Endodermal cell (in vitro differentiated cells): ENCODE data around the gene EVL. TPM values are rescaled to one million over a fixed set of nuclear protein-coding genes. Genes with fewer than 3 reads are reported as not detected.

Experiments used
- DNase-seq: peaks from one replicate; pipeline ENCODE4 v3.0.0-alpha.2; 2017
- H3K27ac ChIP-seq: 2 replicates; pipeline ENCODE4 v1.5.1; 2013; ENCODE audit warnings: mild to moderate bottlenecking, low read depth, low read length, moderate library complexity
- H3K27me3 ChIP-seq: 2 replicates; pipeline ENCODE4 v1.6.1; 2013; ENCODE audit warnings: mild to moderate bottlenecking, low read length, moderate library complexity; ENCODE audit not compliant: insufficient read depth, control insufficient read depth, poor library complexity, severe bottlenecking
- H3K36me3 ChIP-seq: 2 replicates; pipeline ENCODE4 v1.7.0; 2013; ENCODE audit warnings: mild to moderate bottlenecking, low read length, moderate library complexity; ENCODE audit not compliant: control insufficient read depth, insufficient read depth
- H3K4me1 ChIP-seq: one replicate; pipeline ENCODE4 v1.7.0; 2013; ENCODE audit warnings: low read length; ENCODE audit not compliant: control insufficient read depth, insufficient read depth
- H3K4me3 ChIP-seq: 2 replicates; pipeline ENCODE4 v1.5.1; 2013; ENCODE audit warnings: mild to moderate bottlenecking, low read length, moderate library complexity
- H3K9ac ChIP-seq: 2 replicates; pipeline ENCODE4 v1.6.1; 2013; ENCODE audit warnings: mild to moderate bottlenecking, low read length, moderate library complexity; ENCODE audit not compliant: poor library complexity, severe bottlenecking; ENCODE audit errors: extremely low read depth
- H3K9me3 ChIP-seq: 2 replicates; pipeline ENCODE4 v1.6.1; 2013; ENCODE audit warnings: mild to moderate bottlenecking, low read length, moderate library complexity; ENCODE audit not compliant: control insufficient read depth
- H3K27ac Mint-ChIP-seq: 2 replicates; pipeline ENCODE4 v1.8.0; 2020; ENCODE audit warnings: mixed read lengths
- H3K27me3 Mint-ChIP-seq: 2 replicates; pipeline ENCODE4 v1.8.0; 2021; ENCODE audit warnings: mild to moderate bottlenecking, mixed read lengths; ENCODE audit not compliant: insufficient read depth
- H3K36me3 Mint-ChIP-seq: 2 replicates; pipeline ENCODE4 v1.8.0; 2020; ENCODE audit warnings: low read depth, mixed read lengths
- H3K4me1 Mint-ChIP-seq: 2 replicates; pipeline ENCODE4 v1.8.0; 2020; ENCODE audit warnings: mixed read lengths
- H3K4me3 Mint-ChIP-seq: 2 replicates; pipeline ENCODE4 v1.8.0; 2020; ENCODE audit warnings: mild to moderate bottlenecking, moderate library complexity, mixed read lengths
- H3K9me3 Mint-ChIP-seq: 2 replicates; pipeline ENCODE4 v1.8.0; 2020; ENCODE audit warnings: mild to moderate bottlenecking, mixed read lengths
- WGBS, 2 experiments: methylation state at CpG; one replicate each; pipeline versions ENCODE4 v1.1.5 to v1.1.7; 2013; ENCODE audit warnings: missing lambda C conversion rate in 2 of 2, mixed read lengths in 1 of 2; ENCODE audit not compliant: insufficient coverage in 1 of 2, insufficient read length in 1 of 2; 5-methylcytosine and 5-hydroxymethylcytosine counted together
- total RNA-seq, 2 donors: library from RNA; stranded (reverse); fragmentation: NEBNext Ultra II Directional in 1 of 2; extraction: Animal tissue kit (Norgen Biotek cat#: 25700) in 1 of 2; gene quantifications; 2 replicates in 1 of 2; 3 replicates in 1 of 2; pipeline ENCODE4 v1.2.1, GENCODE V29; 2021
- TF ChIP-seq, protein P1 (sequence below): fragments of 200-600 bp; sonication (generic); conservative IDR thresholded peaks from 2 replicates; pipeline ENCODE4 v1.5.0; 2021; ENCODE audit warnings: antibody characterized with exemption, mild to moderate bottlenecking

EVL gene
- total RNA-seq, 2 donors from 2014 or later, result 61.1 to 71.3 TPM

DNA sequence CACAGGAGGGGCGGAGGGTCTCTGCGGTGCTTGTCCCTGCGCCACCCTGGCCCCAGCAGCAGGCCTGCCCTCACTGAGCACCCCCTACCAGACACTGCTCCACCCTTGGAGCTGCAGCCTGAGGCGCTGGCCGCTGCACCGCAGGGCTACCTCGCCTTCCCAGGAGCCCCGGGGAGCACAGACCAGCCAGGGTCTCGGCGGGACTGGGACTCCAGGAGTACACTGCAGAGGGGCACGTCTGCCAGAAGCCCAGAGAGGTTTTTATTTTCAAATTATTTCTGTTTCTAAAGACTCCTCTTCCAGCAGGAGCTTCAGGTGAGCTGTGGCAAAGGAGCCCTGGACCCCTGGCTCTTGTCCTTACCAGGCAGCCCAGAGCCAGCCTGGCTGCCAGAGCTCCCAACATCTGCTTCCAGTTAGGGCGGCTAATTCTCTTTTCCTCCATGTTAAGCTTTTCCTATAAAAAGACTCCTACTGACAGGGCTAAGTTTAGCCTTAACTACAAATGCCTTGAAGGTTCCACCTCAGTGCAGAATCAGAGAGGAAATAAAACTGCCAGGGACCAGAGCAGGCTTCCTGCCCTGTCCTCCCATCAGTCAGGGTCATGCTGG lies 67.8 kb downstream of the EVL start:
- Histone ChIP-seq H3K9me3 (no peaks in the 10 kb centered on the region), H3K9ac (no peak overlapping the region), H3K36me3 (peaks cover 14% of the 10 kb centered on the region), H3K4me1 (peaks cover 9% of the 10 kb centered on the region), H3K27ac (no peak overlapping the region), H3K27me3 (no peaks in the 10 kb centered on the region), H3K4me3 (no peak overlapping the region)
- peaks cover 9% of the 10 kb centered on the region for H3K4me1 Mint-ChIP-seq
- H3K9me3 Mint-ChIP-seq, result no peaks in the 10 kb centered on the region
- no peak for DNase-seq
- H3K4me3 Mint-ChIP-seq, result no peak overlapping the region
- H3K27ac Mint-ChIP-seq, result no peak overlapping the region
- WGBS, 2 experiments, result 86 to 95% methylated on average over 5 to 12 of the region's 12 CpGs
- no peaks in the 10 kb centered on the region for H3K27me3 Mint-ChIP-seq
- peaks cover 14% of the 10 kb centered on the region for H3K36me3 Mint-ChIP-seq
- TF ChIP-seq, protein P1, sequence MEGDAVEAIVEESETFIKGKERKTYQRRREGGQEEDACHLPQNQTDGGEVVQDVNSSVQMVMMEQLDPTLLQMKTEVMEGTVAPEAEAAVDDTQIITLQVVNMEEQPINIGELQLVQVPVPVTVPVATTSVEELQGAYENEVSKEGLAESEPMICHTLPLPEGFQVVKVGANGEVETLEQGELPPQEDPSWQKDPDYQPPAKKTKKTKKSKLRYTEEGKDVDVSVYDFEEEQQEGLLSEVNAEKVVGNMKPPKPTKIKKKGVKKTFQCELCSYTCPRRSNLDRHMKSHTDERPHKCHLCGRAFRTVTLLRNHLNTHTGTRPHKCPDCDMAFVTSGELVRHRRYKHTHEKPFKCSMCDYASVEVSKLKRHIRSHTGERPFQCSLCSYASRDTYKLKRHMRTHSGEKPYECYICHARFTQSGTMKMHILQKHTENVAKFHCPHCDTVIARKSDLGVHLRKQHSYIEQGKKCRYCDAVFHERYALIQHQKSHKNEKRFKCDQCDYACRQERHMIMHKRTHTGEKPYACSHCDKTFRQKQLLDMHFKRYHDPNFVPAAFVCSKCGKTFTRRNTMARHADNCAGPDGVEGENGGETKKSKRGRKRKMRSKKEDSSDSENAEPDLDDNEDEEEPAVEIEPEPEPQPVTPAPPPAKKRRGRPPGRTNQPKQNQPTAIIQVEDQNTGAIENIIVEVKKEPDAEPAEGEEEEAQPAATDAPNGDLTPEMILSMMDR, result no peak

GRCh38 chr14:100134586-100134985 lies 69.4 kb downstream of the EVL start:
- H3K4me1 ChIP-seq, result peaks cover 9% of the 10 kb centered on the region
- peaks cover 9% of the 10 kb centered on the region for H3K4me1 Mint-ChIP-seq
- no peaks in the 10 kb centered on the region for H3K27me3 ChIP-seq
- no peaks in the 10 kb centered on the region for H3K27me3 Mint-ChIP-seq
- H3K4me3 Mint-ChIP-seq, result no peak overlapping the region
- TF ChIP-seq, protein P1, result no peak
- peaks cover 11% of the 10 kb centered on the region for H3K36me3 Mint-ChIP-seq
- no peak overlapping the region for H3K4me3 ChIP-seq
- no peaks in the 10 kb centered on the region for H3K9me3 ChIP-seq
- H3K9me3 Mint-ChIP-seq, result no peaks in the 10 kb centered on the region
- H3K27ac ChIP-seq, result no peak overlapping the region
- no peak for DNase-seq
- no peak overlapping the region for H3K27ac Mint-ChIP-seq
- H3K9ac ChIP-seq, result no peak overlapping the region
- peaks cover 14% of the 10 kb centered on the region for H3K36me3 ChIP-seq
- WGBS, 2 experiments, result 91 to 92% methylated on average over 7 to 8 of the region's 8 CpGs

DNA sequence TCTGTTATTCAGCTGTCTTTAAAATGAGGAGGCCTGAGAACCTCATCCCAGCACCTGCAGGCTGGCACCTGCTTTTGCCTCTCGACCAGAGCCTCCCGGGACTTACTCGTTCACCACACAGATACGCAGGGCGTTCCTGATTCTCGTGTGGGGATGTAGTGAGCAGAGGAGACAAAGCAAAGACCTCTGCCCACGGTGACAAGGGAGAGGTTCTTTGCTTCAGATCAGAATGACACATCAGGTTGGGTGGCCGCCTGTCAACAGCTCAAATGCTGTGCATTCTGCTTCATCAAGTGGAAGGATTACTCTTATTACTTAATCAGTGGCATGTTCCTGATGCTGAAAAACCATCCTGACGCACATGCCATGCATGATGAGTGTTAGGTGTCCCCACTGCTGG lies 69.9 kb downstream of the EVL start:
- Histone ChIP-seq H3K4me1 (peaks cover 9% of the 10 kb centered on the region), H3K9ac (no peak overlapping the region), H3K27me3 (no peaks in the 10 kb centered on the region), H3K36me3 (peaks cover 14% of the 10 kb centered on the region), H3K9me3 (no peaks in the 10 kb centered on the region), H3K4me3 (no peak overlapping the region), H3K27ac (no peak overlapping the region)
- no peak overlapping the region for H3K4me3 Mint-ChIP-seq
- WGBS, 2 experiments, result 95% methylated on average over 9 of the region's 9 CpGs
- no peaks in the 10 kb centered on the region for H3K27me3 Mint-ChIP-seq
- H3K27ac Mint-ChIP-seq, result no peak overlapping the region
- H3K4me1 Mint-ChIP-seq, result peaks cover 9% of the 10 kb centered on the region
- H3K9me3 Mint-ChIP-seq, result no peaks in the 10 kb centered on the region
- DNase-seq, result no peak
- TF ChIP-seq, protein P1, result no peak
- H3K36me3 Mint-ChIP-seq, result peaks cover 9% of the 10 kb centered on the region
